T-helper 17 cell (primary cell): ENCODE measurements around the gene NEURL1B. TPM values are rescaled to one million over a fixed set of nuclear protein-coding genes. Genes with fewer than 3 reads are reported as not detected.
A peak's percentile ranks its signal among the peaks of the same experiment; 100 is the strongest.

Source experiments
- ATAC-seq: fragments of 150-1000 bp; cut with Tn5 transposase; 2 replicates; pipeline ENCODE4 v1.10.0; 2021; ENCODE audit warnings: mild to moderate bottlenecking, moderate library complexity
- DNase-seq, 3 donors: peaks; one replicate each; pipeline versions ENCODE4 v3.0.0 to v3.0.0-alpha.2; 2020 to 2021
- H3K9me3 ChIP-seq: one replicate; pipeline ENCODE4 v1.7.0; 2013; ENCODE audit warnings: low read length, mild to moderate bottlenecking; ENCODE audit not compliant: control insufficient read depth, poor library complexity, severe bottlenecking
- H3K27ac Mint-ChIP-seq: one replicate; pipeline ENCODE4 v1.8.0; 2022; ENCODE audit warnings: mild to moderate bottlenecking, moderate library complexity, mixed read lengths
- H3K27me3 Mint-ChIP-seq: one replicate; pipeline ENCODE4 v1.8.0; 2022; ENCODE audit warnings: mixed read lengths
- H3K36me3 Mint-ChIP-seq: one replicate; pipeline ENCODE4 v1.8.0; 2022; ENCODE audit warnings: low read depth, mixed read lengths
- H3K4me1 Mint-ChIP-seq: one replicate; pipeline ENCODE4 v1.8.0; 2022; ENCODE audit warnings: mild to moderate bottlenecking, mixed read lengths
- H3K4me3 Mint-ChIP-seq: one replicate; pipeline ENCODE4 v1.8.0; 2022; ENCODE audit warnings: mild to moderate bottlenecking, moderate library complexity, mixed read lengths
- total RNA-seq, 4 donors: library from RNA in 2 of 4; stranded (reverse) in 2 of 4; gene quantifications; one replicate each; pipeline ENCODE4 v1.2.3 and lab custom pipeline; 2022 to 2026

The NEURL1B gene
- total RNA-seq, 2 donors from 2014 or later = 0.07 to 0.23 TPM

DNA sequence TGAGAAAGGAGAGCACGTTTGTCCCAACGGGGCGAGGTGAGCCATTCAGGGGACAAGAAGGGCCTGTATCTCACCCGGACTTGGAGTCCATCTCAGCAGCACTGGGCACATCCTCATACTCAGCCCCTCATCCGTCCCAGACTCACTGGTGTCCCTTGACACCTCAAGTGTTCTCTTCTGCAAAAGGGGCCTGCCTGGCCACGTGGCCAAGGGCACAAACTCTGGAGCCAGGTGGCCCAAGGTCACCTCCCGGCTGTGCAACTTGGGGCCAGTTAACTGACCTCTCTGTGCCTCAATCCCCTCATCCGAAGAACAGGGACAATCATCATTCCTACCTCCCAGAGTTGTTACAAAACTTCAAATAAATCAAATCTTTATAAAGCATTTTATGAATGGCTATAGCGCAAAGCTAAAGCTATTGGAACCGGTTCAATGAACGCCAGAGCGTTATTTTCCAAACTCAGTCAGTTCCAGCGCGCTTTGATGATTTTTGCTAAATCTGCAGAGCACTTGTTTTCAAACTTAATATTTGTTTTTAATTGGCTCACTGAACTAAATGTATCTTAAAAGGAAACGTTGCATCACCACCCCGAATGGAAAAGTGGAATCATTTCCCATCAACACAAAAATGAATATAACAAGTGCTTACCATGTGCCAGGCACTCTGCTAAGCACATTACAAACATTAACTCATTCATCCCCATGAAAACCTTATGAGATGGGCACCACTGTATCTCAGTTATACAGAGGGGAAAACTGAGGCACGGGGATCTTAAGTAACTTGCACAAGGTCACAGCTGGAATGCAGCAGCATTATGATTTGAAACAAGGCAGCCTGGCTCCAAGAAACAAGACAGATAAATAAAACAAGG, 80.6 kb downstream of the NEURL1B start:
- Mint-ChIP-seq H3K27ac (peak overlapping the region; percentile 83), H3K36me3 (no peaks in the 10 kb centered on the region), H3K4me1 (peaks cover 13% of the 10 kb centered on the region), H3K4me3 (no peak overlapping the region), H3K27me3 (no peaks in the 10 kb centered on the region)
- H3K9me3 ChIP-seq = no peaks in the 10 kb centered on the region
- DNase-seq = no peak
- ATAC-seq = peak; percentile 30

- H3K9me3 ChIP-seq = no peaks in the 10 kb centered on the region
- DNase-seq (no peak), ATAC-seq (peak; percentile 92)
- no peaks in the 10 kb centered on the region for H3K36me3 Mint-ChIP-seq
- no peaks in the 10 kb centered on the region for H3K27me3 Mint-ChIP-seq
- H3K4me1 Mint-ChIP-seq = peaks cover 7% of the 10 kb centered on the region
- H3K27ac Mint-ChIP-seq = peak overlapping the region; percentile 83
- H3K4me3 Mint-ChIP-seq = no peak overlapping the region
Observed at GRCh38 chr5:172722327-172722815, 81.3 kb downstream of the NEURL1B start.

DNA sequence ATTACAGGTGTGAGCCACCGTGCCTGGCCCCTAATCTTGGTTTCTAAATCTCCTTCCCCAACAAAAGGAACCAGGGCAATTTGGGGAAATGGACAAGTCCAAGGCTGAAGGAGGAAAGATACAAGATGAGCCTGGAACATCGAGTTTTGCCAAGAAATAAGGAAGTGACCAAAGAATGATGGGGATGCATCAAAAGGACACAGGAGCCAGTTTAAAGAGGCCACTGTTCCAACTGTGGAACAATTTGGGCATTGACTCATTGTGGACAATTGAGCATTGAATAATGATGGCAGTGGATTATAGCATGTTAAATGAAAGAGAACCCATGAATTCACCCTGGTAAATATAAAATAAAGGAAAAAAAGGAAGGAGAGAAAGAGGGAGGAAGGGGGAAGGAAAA, 82.4 kb downstream of the NEURL1B start:
- Mint-ChIP-seq H3K4me1 (peaks cover 12% of the 10 kb centered on the region), H3K27me3 (no peaks in the 10 kb centered on the region), H3K27ac (no peak overlapping the region), H3K36me3 (peaks cover 2% of the 10 kb centered on the region), H3K4me3 (no peak overlapping the region)
- no peak for ATAC-seq
- DNase-seq = no peak
- H3K9me3 ChIP-seq = no peaks in the 10 kb centered on the region

- Mint-ChIP-seq H3K4me1 (peaks cover 12% of the 10 kb centered on the region), H3K36me3 (peaks cover 2% of the 10 kb centered on the region), H3K27me3 (no peaks in the 10 kb centered on the region), H3K27ac (peak overlapping the region; percentile 37), H3K4me3 (no peak overlapping the region)
- DNase-seq (no peak), ATAC-seq (no peak)
- H3K9me3 ChIP-seq = no peaks in the 10 kb centered on the region
Observed at GRCh38 chr5:172724242-172725183, 83.5 kb downstream of the NEURL1B start.

DNA sequence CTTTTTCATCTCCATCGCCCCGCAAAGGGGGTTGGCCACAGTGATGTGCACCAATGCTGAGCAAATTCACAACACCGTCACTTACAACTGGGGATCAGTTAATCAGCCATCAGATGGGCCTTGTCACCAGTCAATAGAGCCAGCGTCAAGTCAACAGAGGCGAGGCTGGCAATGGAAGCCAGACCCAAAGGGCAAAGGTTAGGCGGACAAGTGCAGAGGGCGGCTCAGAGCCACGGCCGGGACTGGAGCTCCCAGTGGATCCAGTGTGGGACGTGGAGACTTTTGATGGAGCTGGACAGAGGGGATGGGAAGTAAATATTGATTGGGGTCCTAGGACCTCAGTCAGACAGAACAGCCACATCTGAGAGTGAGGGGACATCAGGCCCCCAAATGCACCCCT, 84.2 kb downstream of the NEURL1B start:
- ATAC-seq = no peak
- H3K4me1 Mint-ChIP-seq = peaks cover 12% of the 10 kb centered on the region
- peaks cover 2% of the 10 kb centered on the region for H3K36me3 Mint-ChIP-seq
- no peak for DNase-seq
- no peaks in the 10 kb centered on the region for H3K27me3 Mint-ChIP-seq
- no peaks in the 10 kb centered on the region for H3K9me3 ChIP-seq
- H3K4me3 Mint-ChIP-seq = no peak overlapping the region
- H3K27ac Mint-ChIP-seq = no peak overlapping the region

- H3K9me3 ChIP-seq = no peaks in the 10 kb centered on the region
- Mint-ChIP-seq H3K27me3 (no peaks in the 10 kb centered on the region), H3K4me1 (peaks cover 12% of the 10 kb centered on the region), H3K27ac (no peak overlapping the region), H3K4me3 (no peak overlapping the region), H3K36me3 (peaks cover 2% of the 10 kb centered on the region)
- DNase-seq = no peak
- no peak for ATAC-seq
Observed at GRCh38 chr5:172725785-172726184, 84.7 kb downstream of the NEURL1B start.

DNA sequence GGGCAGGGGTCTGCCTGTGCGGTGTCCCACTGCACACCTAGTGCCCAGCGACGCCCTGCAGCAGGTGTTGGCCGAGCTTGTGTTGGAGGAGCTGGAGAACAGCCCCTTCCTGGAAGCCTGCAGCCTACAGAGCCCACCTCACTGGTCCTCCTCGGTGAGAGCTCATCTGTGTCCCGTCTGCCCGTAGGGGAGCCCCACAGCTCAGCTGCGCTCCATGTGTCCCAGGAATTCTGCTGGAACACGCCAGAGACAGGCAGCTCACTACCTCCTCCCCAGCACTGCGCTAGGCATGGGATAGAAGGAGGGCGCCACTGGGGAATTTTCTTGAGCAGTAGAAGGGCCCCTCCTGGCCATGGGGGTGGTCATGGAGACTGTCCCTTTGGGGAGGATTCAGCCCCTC, 85.9 kb downstream of the NEURL1B start:
- Mint-ChIP-seq H3K36me3 (peaks cover 2% of the 10 kb centered on the region), H3K4me1 (peaks cover 12% of the 10 kb centered on the region), H3K27ac (no peak overlapping the region), H3K4me3 (no peak overlapping the region), H3K27me3 (no peaks in the 10 kb centered on the region)
- H3K9me3 ChIP-seq = no peaks in the 10 kb centered on the region
- no peak for DNase-seq
- ATAC-seq = no peak

GRCh38 chr5:172727551-172727950, 86.5 kb downstream of the NEURL1B start:
- Mint-ChIP-seq H3K27me3 (no peaks in the 10 kb centered on the region), H3K4me3 (no peak overlapping the region), H3K27ac (peak overlapping the region; percentile 21), H3K36me3 (peaks cover 2% of the 10 kb centered on the region), H3K4me1 (peaks cover 9% of the 10 kb centered on the region)
- DNase-seq = no peak
- no peaks in the 10 kb centered on the region for H3K9me3 ChIP-seq
- ATAC-seq = no peak

DNA sequence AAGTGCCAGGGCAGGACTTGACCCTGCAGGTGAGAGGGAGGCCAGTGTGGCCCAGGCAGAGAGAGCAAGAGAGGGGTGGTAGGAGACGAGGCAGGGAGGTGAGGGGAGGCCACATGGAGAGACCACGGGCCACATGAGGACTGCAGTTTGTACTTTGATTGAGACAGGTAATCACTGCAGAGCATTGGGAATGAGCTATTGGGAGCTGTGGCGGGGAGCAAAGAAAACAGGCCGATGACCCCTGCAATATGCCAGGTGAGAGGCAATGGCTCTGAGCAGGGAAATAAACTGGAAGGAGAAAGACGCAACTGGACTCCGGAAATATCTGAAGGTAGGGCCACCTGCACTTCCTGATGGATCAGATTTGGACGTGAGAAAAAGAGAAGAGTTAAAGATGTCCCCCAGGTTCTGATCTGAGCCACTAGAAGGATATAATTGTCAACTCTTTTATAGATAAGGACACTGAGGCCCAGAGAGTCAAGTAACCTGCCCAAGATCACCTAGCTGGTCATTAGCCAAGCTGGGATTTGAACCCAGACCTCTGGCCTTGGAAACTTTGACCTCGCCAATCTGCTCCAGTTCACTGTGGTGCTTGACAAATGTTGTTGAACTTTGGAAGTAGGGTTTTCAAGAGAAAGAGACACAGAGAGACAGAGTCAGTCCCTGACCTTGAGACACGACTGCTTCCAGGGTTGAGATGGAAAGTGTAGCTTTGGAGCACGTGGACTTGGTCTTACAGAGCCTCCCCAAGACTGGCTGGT, 87.6 kb downstream of the NEURL1B start:
- no peak overlapping the region for H3K27ac Mint-ChIP-seq
- no peaks in the 10 kb centered on the region for H3K27me3 Mint-ChIP-seq
- H3K4me3 Mint-ChIP-seq = no peak overlapping the region
- peaks cover 9% of the 10 kb centered on the region for H3K4me1 Mint-ChIP-seq
- no peaks in the 10 kb centered on the region for H3K9me3 ChIP-seq
- ATAC-seq (no peak), DNase-seq (no peak)
- peaks cover 2% of the 10 kb centered on the region for H3K36me3 Mint-ChIP-seq

DNA sequence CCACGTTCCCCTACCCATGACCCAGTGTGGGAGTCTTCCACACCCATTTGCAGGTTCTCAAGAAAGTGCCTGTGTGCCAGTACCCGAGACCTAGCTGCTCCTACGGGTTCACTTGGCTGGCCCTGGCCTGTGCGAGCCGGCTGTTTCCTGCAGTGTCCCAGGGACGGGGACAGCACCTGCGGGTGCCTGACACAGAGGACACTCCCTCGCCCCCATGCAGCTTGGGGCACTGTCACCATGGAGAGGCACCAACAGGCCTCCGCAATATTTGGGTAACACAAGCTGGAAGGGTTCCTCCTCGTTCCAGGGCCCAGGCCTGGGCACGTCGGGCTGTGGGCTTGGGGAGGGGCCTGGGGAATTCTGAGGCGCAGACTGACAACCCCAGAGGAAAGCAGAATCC, 88.5 kb downstream of the NEURL1B start:
- ATAC-seq (no peak), DNase-seq (no peak)
- H3K4me3 Mint-ChIP-seq = no peak overlapping the region
- H3K27ac Mint-ChIP-seq = no peak overlapping the region
- no peaks in the 10 kb centered on the region for H3K9me3 ChIP-seq
- H3K36me3 Mint-ChIP-seq = peaks cover 2% of the 10 kb centered on the region
- peaks cover 9% of the 10 kb centered on the region for H3K4me1 Mint-ChIP-seq
- no peaks in the 10 kb centered on the region for H3K27me3 Mint-ChIP-seq

DNA sequence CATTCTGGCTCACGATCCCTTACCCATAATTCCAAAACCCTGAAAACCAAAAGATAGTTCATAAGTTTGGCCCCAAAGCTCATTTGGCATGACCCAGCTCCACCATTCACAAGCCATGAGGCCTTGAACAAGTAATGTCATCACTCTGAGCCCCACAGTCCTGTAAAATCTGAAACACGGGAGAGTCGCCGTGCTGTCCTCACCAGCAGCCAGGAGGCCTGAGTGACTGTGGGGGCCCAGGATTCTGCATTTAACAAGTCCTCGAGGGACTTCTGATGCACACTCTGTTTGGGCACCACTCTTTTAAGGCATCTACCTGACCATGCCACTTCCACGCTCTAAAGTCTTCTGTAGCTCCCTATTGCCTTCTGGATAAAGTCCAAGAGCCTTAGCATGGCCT, 89.2 kb downstream of the NEURL1B start:
- Mint-ChIP-seq H3K36me3 (peaks cover 2% of the 10 kb centered on the region), H3K4me1 (peaks cover 12% of the 10 kb centered on the region), H3K27ac (peak overlapping the region; percentile 63), H3K27me3 (no peaks in the 10 kb centered on the region), H3K4me3 (no peak overlapping the region)
- DNase-seq (no peak), ATAC-seq (no peak)
- H3K9me3 ChIP-seq = no peaks in the 10 kb centered on the region

DNA sequence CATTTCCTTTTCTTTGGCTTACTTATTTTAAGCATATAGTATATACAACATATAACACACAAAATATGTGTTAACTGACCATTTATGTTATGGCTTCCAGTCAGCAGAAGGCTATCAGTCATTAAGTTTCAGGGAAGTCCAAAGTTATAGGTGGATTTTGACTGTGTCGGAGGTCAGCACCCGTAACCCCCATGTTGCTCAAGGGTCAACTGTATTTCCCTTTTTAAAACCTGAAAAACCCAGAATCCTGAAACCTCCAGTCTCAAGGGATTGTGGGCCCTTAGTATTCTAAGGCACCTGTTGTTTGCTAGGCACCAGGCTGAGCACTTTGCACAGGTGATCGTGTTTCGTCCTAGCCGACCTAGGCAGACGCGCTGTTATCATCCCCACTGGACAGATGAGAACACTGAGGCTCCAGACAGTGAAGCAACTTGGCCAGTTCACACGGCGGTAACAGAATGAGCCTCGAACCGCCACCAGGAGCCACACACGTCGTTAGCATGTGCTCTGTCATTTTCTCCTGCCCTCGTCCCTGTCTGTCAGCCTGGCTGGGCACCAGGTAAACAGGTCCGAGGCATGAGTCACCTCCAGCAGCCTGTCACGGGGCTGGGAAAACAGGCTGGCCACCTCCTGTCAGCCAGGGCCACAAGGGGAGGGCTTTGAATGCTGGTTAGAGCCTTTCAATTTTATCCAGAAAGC, 90.1 kb downstream of the NEURL1B start:
- Mint-ChIP-seq H3K4me3 (no peak overlapping the region), H3K27ac (peak overlapping the region; percentile 84), H3K4me1 (peaks cover 12% of the 10 kb centered on the region), H3K36me3 (peaks cover 2% of the 10 kb centered on the region), H3K27me3 (no peaks in the 10 kb centered on the region)
- DNase-seq = no peak
- no peaks in the 10 kb centered on the region for H3K9me3 ChIP-seq
- peak; percentile 30 for ATAC-seq
